H7 (cell line): ENCODE results near the gene GUCY1B1. TPM values are rescaled to one million over a fixed set of nuclear protein-coding genes. Genes with fewer than 3 reads are reported as not detected.

Source experiments
- DNase-seq: peaks from one replicate; pipeline ENCODE4 v3.0.0; 2012
- H3K27me3 ChIP-seq: 2 replicates; pipeline ENCODE4 v1.6.0; 2011; ENCODE audit warnings: mild to moderate bottlenecking, low read length; ENCODE audit not compliant: control insufficient read depth, insufficient read depth
- H3K36me3 ChIP-seq: replicated peaks from 2 replicates; pipeline ENCODE4 v1.5.1; 2011; ENCODE audit warnings: low read length; ENCODE audit not compliant: control insufficient read depth, insufficient read depth
- H3K4me3 ChIP-seq: 2 replicates; pipeline ENCODE4 v1.5.1; 2011; ENCODE audit warnings: low read depth, mild to moderate bottlenecking, control low read depth, low read length, moderate library complexity; ENCODE audit not compliant: insufficient read depth
- total RNA-seq: library from RNA; depleted of rRNA; stranded (reverse); fragments of >200 nt; shearing (Covaris generic); gene quantifications from 2 replicates; pipeline ENCODE4 v1.2.3, GENCODE V29; 2014

The GUCY1B1 gene
- total RNA-seq, 1 experiment from 2014 or later: 5.1 TPM

- H3K4me3 ChIP-seq: no peak overlapping the region
- no peaks in the 10 kb centered on the region for H3K36me3 ChIP-seq
- H3K27me3 ChIP-seq: no peaks in the 10 kb centered on the region
- no peak for DNase-seq
These were observed 12.8 kb upstream of the GUCY1B1 start for GRCh38 chr4:155745984-155746383.

DNA sequence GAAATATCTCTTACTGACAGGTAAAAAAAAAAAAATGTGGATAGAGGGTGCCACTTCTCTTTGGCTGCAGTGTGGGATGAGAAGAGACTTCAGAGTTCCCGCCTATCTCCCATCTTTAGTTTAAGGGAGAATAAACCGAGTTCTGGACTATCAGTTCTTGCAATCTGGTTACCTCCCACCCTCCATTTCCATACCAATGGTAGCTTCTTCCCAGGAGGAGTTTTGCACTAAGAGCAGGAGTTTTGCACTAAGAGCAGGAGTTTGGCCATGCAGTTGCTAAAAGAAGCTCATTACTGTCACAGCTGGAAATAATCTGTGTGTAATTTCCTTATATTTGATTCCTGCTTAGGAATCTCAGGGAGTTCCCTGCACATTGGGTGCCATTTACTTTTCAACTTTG, 10.8 kb upstream of the GUCY1B1 start:
- no peak overlapping the region for H3K4me3 ChIP-seq
- no peaks in the 10 kb centered on the region for H3K36me3 ChIP-seq
- no peak for DNase-seq
- H3K27me3 ChIP-seq: no peaks in the 10 kb centered on the region

DNA sequence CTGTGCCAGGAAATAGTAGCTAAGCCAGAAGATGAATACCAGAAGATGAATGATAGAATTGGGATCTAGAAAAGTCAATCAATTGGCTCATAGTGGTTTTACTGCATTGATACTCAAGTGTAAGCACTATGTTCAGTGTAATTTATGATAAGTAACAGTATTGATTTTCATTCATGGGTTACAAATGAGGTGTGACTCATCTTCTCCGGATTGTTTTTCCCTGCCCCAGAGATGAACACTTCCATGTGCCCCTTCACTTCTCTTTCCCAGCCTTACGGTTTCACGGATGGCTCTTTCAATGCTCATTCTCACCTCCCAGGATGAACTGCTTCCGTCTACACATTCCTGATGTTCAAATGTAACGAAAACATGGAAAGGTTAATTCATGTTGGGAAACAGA, 9.8 kb upstream of the GUCY1B1 start:
- Histone ChIP-seq H3K36me3 (no peaks in the 10 kb centered on the region), H3K27me3 (no peaks in the 10 kb centered on the region), H3K4me3 (no peak overlapping the region)
- DNase-seq: no peak

GRCh38 chr4:155751569-155751968, 7.3 kb upstream of the GUCY1B1 start:
- no peaks in the 10 kb centered on the region for H3K27me3 ChIP-seq
- DNase-seq: no peak

DNA sequence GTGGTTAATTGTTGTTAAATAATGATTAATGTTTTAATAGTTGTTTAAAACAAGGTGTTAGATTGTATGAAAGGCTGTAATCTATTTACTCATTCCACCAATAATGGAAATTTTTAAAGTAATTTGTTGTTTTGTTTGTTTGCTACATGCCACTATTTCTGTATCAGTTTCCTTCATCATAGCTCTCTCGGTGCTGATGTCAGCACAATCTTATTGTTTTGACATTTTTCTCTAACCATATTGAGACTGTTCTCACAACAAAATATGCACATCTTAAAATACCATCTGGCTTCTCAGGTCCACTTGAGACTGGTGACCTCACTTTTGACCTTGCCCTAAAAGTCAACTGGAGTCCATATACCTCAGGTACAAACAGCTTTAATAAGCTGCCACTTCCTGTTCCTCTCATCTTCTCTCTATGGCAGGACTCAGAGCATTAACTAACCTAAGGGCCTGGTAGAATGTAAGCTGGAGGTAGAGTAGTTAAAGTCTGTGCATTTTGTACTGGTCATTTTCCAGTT, 1.0 kb upstream of the GUCY1B1 start:
- DNase-seq: no peak
- no peaks in the 10 kb centered on the region for H3K36me3 ChIP-seq

More at GRCh38 chr4:155751569-155751968, 7.3 kb upstream of the GUCY1B1 start:
- no peaks in the 10 kb centered on the region for H3K36me3 ChIP-seq
- H3K4me3 ChIP-seq: no peak overlapping the region

DNA sequence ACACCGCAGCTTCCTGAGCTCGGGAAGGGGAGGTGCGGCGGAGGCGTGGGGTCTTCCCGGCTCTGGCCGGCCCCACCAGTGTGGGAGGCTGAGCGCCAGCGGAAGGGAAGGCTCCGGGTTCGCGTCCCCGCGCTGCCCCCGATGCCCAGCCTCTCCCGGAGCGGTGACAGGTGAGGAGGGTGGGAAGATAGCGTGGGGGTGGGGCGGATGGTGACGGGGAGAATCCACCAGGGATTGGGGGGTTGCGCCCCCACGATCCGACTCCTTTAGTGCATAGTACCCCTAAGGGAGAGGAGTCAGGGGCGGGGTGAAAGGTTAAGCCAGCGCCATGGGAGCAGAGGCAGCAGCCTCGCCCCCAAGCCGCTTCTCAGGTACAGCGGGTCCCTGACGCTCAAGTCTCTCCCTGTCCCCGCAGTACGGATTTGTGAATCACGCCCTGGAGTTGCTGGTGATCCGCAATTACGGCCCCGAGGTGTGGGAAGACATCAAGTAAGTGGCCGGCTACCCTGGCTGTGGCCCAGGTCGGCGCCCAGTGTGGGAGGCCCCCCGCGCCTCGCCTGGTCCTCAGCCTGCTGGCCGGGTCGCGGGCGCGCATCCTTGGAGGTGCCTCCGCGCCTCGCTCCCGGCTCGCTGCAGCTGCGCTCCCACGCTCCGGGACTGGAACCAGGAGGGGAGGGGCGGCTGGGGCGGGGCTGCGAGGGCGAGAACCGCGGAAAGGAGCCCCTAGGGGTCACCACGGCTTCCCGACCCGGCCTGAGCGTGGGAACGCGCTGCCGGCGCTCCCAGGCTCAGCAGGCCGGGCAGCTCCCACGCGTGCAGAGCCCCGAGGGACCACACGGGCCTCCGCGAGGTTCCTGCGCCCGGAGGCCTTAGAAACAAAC, 791 bp downstream of the GUCY1B1 start:
- DNase-seq: peak; percentile 75
- peak overlapping the region; percentile 66 for H3K4me3 ChIP-seq
- peaks cover 26% of the 10 kb centered on the region for H3K27me3 ChIP-seq
- no peaks in the 10 kb centered on the region for H3K36me3 ChIP-seq

More for the DNA sequence above, 1.0 kb upstream of the GUCY1B1 start:
- H3K4me3 ChIP-seq: no peak overlapping the region
- H3K27me3 ChIP-seq: peaks cover 26% of the 10 kb centered on the region

DNA sequence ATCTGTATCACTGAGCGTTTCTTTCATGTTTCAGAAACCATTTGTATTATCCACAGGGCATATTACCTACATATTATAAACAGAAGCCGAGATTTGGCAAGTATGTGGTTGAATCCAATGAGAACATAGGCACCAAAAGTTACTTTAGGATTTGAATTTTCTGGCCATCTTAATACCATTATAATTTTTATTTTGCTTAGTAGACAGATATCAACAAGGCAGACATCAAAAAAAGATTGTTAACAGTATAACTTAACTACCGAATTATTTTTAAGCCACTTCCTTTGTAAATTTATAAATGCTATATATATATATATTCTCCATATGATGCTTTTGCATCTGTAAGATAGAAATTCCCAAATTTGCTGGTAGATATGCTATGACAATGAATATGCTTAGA, 2.2 kb downstream of the GUCY1B1 start:
- no peak for DNase-seq
- Histone ChIP-seq H3K36me3 (no peaks in the 10 kb centered on the region), H3K27me3 (peaks cover 26% of the 10 kb centered on the region), H3K4me3 (no peak overlapping the region)

- DNase-seq: no peak
- no peaks in the 10 kb centered on the region for H3K36me3 ChIP-seq
- peaks cover 26% of the 10 kb centered on the region for H3K27me3 ChIP-seq
- no peak overlapping the region for H3K4me3 ChIP-seq
These were observed 3.1 kb downstream of the GUCY1B1 start for GRCh38 chr4:155761916-155762315.

DNA sequence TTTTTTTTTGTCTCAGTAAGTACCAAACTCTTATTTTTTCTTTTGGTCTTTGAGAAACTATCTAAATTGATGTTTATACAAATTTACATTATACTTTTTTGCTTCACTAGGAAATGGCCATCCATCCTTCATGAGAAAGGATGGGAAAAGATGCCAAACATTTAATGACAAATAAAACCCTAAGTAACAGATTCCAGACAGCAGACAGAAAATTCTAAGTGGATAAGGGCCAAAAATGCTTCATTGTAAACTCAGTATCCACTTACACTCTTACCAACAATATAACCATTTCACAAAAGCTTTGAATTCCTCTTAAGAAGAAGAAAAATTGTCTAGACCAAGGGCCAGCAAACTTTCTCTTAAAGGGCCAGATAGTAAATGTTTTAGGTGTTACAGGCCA, 3.5 kb downstream of the GUCY1B1 start:
- no peaks in the 10 kb centered on the region for H3K36me3 ChIP-seq
- no peak for DNase-seq
- H3K4me3 ChIP-seq: no peak overlapping the region
- H3K27me3 ChIP-seq: peaks cover 26% of the 10 kb centered on the region

GRCh38 chr4:155763551-155763950, 4.7 kb downstream of the GUCY1B1 start:
- Histone ChIP-seq H3K4me3 (no peak overlapping the region), H3K36me3 (no peaks in the 10 kb centered on the region), H3K27me3 (peaks cover 20% of the 10 kb centered on the region)
- no peak for DNase-seq

DNA sequence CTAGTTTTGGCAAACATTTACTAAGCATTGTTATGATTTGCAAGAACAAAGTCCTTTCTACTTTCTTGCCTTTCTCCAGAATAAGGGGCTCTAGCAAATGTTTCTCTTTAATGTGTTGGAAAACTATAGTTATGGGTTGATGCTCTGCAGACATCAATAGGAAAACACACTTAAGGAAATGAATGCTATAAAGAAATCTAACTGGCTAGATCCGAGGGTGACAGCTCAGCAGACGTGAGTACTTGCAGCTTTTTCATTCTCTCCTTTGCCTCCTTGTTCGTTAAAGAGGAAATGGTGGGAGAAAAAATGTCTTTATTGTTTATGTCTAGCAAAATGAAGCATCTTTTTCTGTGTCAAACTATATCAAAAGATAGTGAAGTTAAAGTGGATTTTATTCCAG, 6.3 kb downstream of the GUCY1B1 start:
- no peak overlapping the region for H3K4me3 ChIP-seq
- peaks cover 7% of the 10 kb centered on the region for H3K27me3 ChIP-seq
- no peak for DNase-seq
- H3K36me3 ChIP-seq: no peaks in the 10 kb centered on the region

DNA sequence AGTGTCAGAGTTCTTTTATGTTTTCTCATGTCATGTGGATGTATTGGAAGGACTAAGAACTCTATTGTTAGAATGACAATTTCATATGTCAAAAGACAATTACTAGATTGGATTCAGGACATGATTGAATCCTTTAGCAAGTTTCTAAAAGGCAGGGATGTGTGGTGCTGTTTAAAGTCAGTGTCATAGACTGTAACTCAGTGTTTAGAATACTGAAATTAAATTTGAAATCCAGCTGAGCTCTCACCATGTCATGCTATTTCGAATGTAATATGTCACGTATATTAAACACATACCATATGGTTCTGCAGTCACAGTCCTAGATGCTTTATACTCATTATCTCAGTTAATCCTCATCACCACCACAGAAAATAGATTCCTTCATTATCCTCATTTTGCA, 7.8 kb downstream of the GUCY1B1 start:
- H3K4me3 ChIP-seq: no peak overlapping the region
- no peak for DNase-seq

GRCh38 chr4:155768370-155768769, 9.5 kb downstream of the GUCY1B1 start:
- no peaks in the 10 kb centered on the region for H3K36me3 ChIP-seq
- no peak for DNase-seq
- no peaks in the 10 kb centered on the region for H3K27me3 ChIP-seq
- no peak overlapping the region for H3K4me3 ChIP-seq

More for the DNA sequence above, 7.8 kb downstream of the GUCY1B1 start:
- Histone ChIP-seq H3K27me3 (no peaks in the 10 kb centered on the region), H3K36me3 (no peaks in the 10 kb centered on the region)

DNA sequence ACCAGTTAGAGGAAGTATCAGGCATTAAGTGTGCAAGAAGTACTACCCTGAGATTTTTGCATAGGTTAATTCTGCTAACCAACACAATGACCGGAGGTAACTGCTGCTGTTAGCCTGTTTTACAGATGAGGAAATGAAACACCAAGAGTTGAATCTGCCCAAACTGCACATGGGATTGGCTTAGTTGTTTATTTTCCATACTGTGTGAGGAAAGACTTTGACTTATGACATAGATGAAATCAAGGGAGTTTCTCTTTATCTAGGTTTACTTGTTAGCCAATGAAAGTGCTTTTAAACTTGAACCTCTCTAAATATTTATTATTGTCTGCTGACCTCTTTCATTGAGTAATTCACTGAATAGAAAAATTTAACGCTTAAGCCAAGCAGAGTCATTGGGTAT, 10.3 kb downstream of the GUCY1B1 start:
- H3K36me3 ChIP-seq: no peaks in the 10 kb centered on the region
- no peaks in the 10 kb centered on the region for H3K27me3 ChIP-seq
- DNase-seq: no peak
- no peak overlapping the region for H3K4me3 ChIP-seq

DNA sequence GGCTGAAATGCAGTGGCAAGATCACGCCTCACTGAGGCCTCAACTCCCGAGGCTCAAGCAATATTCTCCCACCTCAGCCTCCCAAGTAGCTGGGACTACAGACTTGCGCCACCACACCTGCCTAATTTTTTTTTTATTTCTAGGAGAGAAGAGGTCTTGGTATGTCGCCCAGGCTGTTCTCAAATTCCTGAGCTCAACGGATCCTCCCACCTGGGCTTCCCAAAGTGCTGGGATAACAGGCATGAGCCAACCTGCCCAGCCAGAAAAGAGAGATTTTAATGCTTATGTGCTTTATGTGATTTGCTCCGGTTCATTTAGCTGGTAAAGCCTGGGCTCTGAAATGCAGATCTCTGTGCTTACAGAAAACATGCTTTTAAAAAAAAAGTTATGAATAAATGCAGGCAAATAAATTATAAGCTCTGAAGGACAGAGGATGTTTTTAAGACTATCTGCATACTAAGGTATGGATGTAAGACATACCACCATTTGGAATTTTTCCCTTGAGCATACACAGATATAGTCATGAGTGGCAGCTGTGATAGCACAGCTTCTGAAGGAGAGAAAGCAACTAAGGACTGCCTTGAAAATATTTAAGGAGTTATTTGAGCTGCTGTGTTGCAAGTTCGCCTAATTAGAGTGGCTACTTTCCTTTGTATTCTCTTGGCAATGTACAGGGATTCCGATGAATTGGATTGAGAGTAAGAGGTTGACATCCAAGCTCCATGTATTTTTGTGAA, 13.8 kb downstream of the GUCY1B1 start:
- no peak for DNase-seq
- no peak overlapping the region for H3K4me3 ChIP-seq
- no peaks in the 10 kb centered on the region for H3K27me3 ChIP-seq
- H3K36me3 ChIP-seq: no peaks in the 10 kb centered on the region
